Fibroblast of lung (primary cell): ENCODE data around the gene PUM2. TPM values are rescaled to one million over a fixed set of nuclear protein-coding genes. Genes with fewer than 3 reads are reported as not detected.

Source experiments
- DNase-seq, 2 donors: peaks; one replicate each; pipeline versions ENCODE4 v3.0.0 to v3.0.0-alpha.2; 2010; ENCODE audit warnings: low read depth in 2 of 2
- H2AFZ ChIP-seq: 2 replicates; pipeline ENCODE4 v1.5.1; 2012; ENCODE audit warnings: low read length, control low read depth, inconsistent platforms
- H3K27ac ChIP-seq: 2 replicates; pipeline ENCODE4 v1.5.1; 2011; ENCODE audit warnings: low read length, control low read depth; ENCODE audit not compliant: insufficient read depth
- H3K27me3 ChIP-seq: 2 replicates; pipeline ENCODE4 v1.5.1; 2011; ENCODE audit warnings: mild to moderate bottlenecking, low read length; ENCODE audit not compliant: control insufficient read depth, insufficient read depth
- H3K36me3 ChIP-seq: 2 replicates; pipeline ENCODE4 v1.5.1; 2011; ENCODE audit warnings: low read length; ENCODE audit not compliant: control insufficient read depth, insufficient read depth
- H3K4me1 ChIP-seq: 2 replicates; pipeline ENCODE4 v1.5.1; 2011; ENCODE audit warnings: low read length; ENCODE audit not compliant: control insufficient read depth, insufficient read depth; ENCODE audit errors: extremely low read depth
- H3K4me2 ChIP-seq: 2 replicates; pipeline ENCODE4 v1.5.1; 2011; ENCODE audit warnings: low read length, control low read depth; ENCODE audit not compliant: insufficient read depth; ENCODE audit errors: extremely low read depth
- H3K4me3 ChIP-seq, 4 experiments: fragments of 200-600 bp in 1 of 4; sonication (generic) in 1 of 4; replicated peaks in 1 of 4; 2 replicates each; pipeline ENCODE4 v1.5.1; 2011 to 2016; ENCODE audit warnings: low read length in 4 of 4, low read depth in 3 of 4, mild to moderate bottlenecking in 3 of 4, control low read depth in 2 of 4, inconsistent platforms in 1 of 4, mixed read lengths in 1 of 4; ENCODE audit not compliant: insufficient read depth in 1 of 4; ENCODE audit errors: control extremely low read depth in 1 of 4
- H3K79me2 ChIP-seq: 2 replicates; pipeline ENCODE4 v1.5.1; 2012; ENCODE audit warnings: mild to moderate bottlenecking, low read length, inconsistent platforms; ENCODE audit not compliant: control insufficient read depth, insufficient read depth
- H3K9ac ChIP-seq: 2 replicates; pipeline ENCODE4 v1.5.1; 2011; ENCODE audit warnings: mild to moderate bottlenecking, low read length, control low read depth; ENCODE audit not compliant: insufficient read depth
- H3K9me3 ChIP-seq: 2 replicates; pipeline ENCODE4 v1.5.1; 2012; ENCODE audit warnings: low read depth, low read length; ENCODE audit not compliant: control insufficient read depth, insufficient read depth
- H4K20me1 ChIP-seq: 2 replicates; pipeline ENCODE4 v1.5.1; 2011; ENCODE audit warnings: low read length; ENCODE audit not compliant: control insufficient read depth, insufficient read depth; ENCODE audit errors: extremely low read depth
- EZH2 ChIP-seq: IDR thresholded peaks from 2 replicates; pipeline ENCODE4 v1.5.1; 2012; ENCODE audit warnings: low read length, control low read depth, mild to moderate bottlenecking; ENCODE audit errors: missing control alignments
- polyA plus RNA-seq, 2 donors: library from polyadenylated mRNA; depleted of rRNA in 1 of 2; stranded (reverse) in 1 of 2; unstranded in 1 of 2; fragments of >200 nt; gene quantifications; 2 replicates each; pipeline ENCODE4 v1.2.1, GENCODE V29; 2011 to 2012; ENCODE audit warnings: missing spikeins in 1 of 2
- total RNA-seq: library from RNA; depleted of rRNA; stranded (reverse); fragments of >200 nt; gene quantifications from 2 replicates; pipeline ENCODE4 v1.2.1, GENCODE V29; 2014
- TF ChIP-seq, protein P1 (sequence below), 2 donors: IDR thresholded peaks in 1 of 2; conservative IDR thresholded peaks in 1 of 2; 1 replicate in 1 of 2; 2 replicates in 1 of 2; pipeline ENCODE4 v1.5.1; 2011 to 2012; ENCODE audit warnings: low read length in 2 of 2, control low read depth in 1 of 2, inconsistent platforms in 1 of 2, low read depth in 1 of 2, mild to moderate bottlenecking in 1 of 2

PUM2 gene
- total and polyA plus RNA-seq, 2 donors (not counting 1 experiment from before 2014, with no cell fraction given), result 48.2 to 54.2 TPM

DNA sequence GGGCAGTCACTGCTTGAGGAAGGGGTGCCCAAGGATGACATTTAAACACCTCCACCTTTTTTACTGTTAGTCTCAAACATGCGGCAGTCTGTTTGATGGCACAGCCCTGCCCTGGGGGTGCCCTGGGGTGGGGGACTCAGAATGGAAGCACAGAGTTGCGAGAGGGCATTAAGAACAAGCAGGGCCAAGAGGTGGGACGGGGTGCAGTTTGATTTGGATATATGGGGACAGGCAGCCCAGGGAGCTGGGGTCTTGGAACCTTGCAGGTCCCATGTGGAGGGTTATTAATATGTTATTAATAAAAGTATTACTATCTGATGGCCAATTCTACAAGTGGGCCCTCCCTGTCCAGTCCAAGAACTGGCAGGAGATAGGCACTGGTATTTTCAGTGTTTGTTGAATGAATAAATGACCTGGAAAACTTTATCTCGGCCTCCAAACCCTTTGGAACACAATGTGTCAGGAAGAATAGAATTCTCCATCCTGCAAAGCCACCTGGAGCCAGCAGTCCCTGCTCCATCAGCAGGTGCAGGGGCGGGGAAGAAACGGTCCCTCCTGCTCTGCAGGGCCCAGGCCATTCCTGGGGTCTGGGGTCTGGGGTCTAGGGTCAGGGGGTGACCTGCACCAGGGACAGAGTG is 150.9 kb downstream of the PUM2 start:
- no peaks in the 10 kb centered on the region for H3K4me1 ChIP-seq
- no peak overlapping the region for H3K4me2 ChIP-seq
- no peak overlapping the region for H3K4me3 ChIP-seq
- TF ChIP-seq, protein P1, sequence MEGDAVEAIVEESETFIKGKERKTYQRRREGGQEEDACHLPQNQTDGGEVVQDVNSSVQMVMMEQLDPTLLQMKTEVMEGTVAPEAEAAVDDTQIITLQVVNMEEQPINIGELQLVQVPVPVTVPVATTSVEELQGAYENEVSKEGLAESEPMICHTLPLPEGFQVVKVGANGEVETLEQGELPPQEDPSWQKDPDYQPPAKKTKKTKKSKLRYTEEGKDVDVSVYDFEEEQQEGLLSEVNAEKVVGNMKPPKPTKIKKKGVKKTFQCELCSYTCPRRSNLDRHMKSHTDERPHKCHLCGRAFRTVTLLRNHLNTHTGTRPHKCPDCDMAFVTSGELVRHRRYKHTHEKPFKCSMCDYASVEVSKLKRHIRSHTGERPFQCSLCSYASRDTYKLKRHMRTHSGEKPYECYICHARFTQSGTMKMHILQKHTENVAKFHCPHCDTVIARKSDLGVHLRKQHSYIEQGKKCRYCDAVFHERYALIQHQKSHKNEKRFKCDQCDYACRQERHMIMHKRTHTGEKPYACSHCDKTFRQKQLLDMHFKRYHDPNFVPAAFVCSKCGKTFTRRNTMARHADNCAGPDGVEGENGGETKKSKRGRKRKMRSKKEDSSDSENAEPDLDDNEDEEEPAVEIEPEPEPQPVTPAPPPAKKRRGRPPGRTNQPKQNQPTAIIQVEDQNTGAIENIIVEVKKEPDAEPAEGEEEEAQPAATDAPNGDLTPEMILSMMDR (conservative IDR thresholded peaks at IDR 0.05 in 1 of 2, IDR thresholded peaks at IDR 0.05 in 1 of 2; ENCODE audit: low read depth in 1 of 2, low read length in 2 of 2), result no peak
- no peak for TF ChIP-seq EZH2
- H3K27ac ChIP-seq, result no peak overlapping the region
- H4K20me1 ChIP-seq, result no peaks in the 10 kb centered on the region
- DNase-seq, result no peak
- no peak overlapping the region for H2AFZ ChIP-seq
- no peaks in the 10 kb centered on the region for H3K27me3 ChIP-seq
- H3K9me3 ChIP-seq, result no peaks in the 10 kb centered on the region
- H3K79me2 ChIP-seq, result no peaks in the 10 kb centered on the region
- no peak overlapping the region for H3K9ac ChIP-seq
- no peaks in the 10 kb centered on the region for H3K36me3 ChIP-seq

DNA sequence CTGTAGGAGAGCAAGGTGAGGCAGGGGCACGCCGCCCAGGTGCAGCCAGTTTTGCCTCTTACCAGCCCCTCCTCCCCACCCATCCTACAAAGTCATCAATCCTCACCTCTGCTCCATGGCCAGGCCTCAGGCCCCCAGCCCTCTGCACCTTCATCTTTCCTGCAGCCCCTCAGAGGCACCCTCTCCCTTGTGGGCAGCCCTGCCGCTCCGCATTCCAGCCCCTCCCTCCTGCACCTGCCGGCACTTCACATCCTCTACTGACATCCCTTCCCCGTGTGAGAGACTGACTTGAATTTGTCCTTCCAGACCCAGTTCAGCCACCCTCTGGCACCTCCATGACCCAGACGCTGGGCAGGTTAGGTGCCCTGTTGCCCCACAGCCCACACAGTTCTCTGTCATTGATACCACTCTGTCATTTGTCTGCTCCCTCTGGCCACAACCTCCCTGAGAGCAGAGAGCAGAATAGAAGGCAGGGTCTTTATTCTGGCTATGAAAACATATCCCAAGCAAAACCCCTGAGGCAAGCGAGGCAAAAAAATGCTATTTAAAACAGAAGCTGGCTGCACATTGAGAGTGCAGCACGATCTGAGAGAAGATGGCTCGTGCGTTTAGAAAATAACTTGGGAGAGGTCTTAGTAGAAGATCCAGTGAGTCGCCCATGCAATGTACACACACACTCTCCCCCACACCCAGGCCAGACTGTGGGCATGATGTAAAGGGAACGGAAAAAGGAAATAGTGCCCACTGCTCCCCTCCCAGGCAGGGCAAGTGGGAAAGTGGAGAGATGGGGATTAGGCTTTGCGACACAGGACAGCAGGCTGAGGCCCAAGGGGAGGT is 151.6 kb downstream of the PUM2 start:
- Histone ChIP-seq H3K9ac (no peak overlapping the region), H3K27ac (no peak overlapping the region), H3K9me3 (no peaks in the 10 kb centered on the region), H3K4me3 (no peak overlapping the region), H3K4me2 (no peak overlapping the region), H4K20me1 (no peaks in the 10 kb centered on the region), H3K79me2 (no peaks in the 10 kb centered on the region), H3K4me1 (no peaks in the 10 kb centered on the region), H3K27me3 (no peaks in the 10 kb centered on the region), H2AFZ (no peak overlapping the region), H3K36me3 (no peaks in the 10 kb centered on the region)
- no peak for TF ChIP-seq EZH2
- TF ChIP-seq, protein P1 (conservative IDR thresholded peaks at IDR 0.05 in 1 of 2, IDR thresholded peaks at IDR 0.05 in 1 of 2; ENCODE audit: low read depth in 1 of 2, low read length in 2 of 2), result no peak
- no peak for DNase-seq

Other genes with a start within 250 kb of the PUM2 start
- 17.5 and 56.8 TPM in 2 replicates for gene SDC1, start 125.7 kb downstream of the PUM2 start, total RNA-seq
- gene SDC1, start 125.7 kb downstream of the PUM2 start, polyA plus RNA-seq, result 14.6 and 45.5 TPM in 2 replicates
- 85.3 and 171 TPM in 2 replicates for gene RHOB, start 96.2 kb upstream of the PUM2 start, total RNA-seq
- gene RHOB, start 96.2 kb upstream of the PUM2 start, polyA plus RNA-seq, result 107 and 113 TPM in 2 replicates